GM20431 (cell line): ENCODE data around the gene BUB1.
"Not testable (repeated sequence)": the region's sequence is repeated elsewhere in the genome, so short reads cannot be mapped to it uniquely, and the experiment has no call there.

Experiments
- in situ Hi-C: fragments of 300-500 bp; cut with MseI, MboI; formaldehyde crosslinking; loops from one replicate; pipeline ENCODE4 v1.15.0; 2020; ENCODE audit warnings: low sequenced_read_pairs; ENCODE audit not compliant: unreplicated experiment

BUB1 gene

DNA sequence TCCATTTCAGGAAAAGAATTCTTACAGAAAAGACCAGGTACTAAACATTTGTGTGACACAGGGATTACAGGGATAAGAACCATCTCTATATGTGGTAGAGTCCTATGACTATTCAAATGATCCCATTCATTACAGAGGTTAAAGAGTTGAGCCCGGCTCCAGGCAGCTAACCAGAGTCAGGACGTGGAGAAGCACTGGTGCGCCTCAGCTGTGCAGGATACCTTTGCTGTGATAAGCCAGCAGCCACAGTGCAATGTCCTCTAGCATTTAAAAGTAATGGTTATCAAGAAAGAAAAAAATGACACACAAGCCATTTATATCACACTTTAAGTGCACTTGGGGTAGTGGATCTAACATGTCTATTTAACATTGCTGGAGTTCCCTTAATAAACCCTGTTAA, 17.3 kb downstream of the BUB1 start:
- in situ Hi-C loops: no loop called here

DNA sequence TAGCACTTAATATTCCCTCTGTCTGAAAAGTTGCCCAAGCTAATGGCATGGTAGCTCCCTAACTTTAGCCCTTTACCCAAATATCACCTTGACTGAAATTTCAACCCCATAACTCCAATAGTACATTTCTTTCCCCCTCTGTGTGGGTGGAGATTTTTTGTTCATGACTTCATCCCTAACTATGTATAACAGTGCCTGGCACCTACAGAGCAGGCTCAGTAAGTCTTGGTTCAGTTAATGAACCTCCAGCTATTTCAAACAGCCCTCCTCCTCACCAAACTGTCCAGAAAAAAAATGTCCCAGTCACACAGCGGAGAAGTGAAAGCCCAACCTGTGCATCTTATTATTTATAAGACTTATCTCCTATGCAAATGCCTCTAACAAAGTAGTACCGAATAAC, 18.6 kb downstream of the BUB1 start:
- in situ Hi-C loops: no loop called here

- in situ Hi-C loops: no loop called here
These were observed 20.0 kb downstream of the BUB1 start for GRCh38 chr2:110657724-110658305.

DNA sequence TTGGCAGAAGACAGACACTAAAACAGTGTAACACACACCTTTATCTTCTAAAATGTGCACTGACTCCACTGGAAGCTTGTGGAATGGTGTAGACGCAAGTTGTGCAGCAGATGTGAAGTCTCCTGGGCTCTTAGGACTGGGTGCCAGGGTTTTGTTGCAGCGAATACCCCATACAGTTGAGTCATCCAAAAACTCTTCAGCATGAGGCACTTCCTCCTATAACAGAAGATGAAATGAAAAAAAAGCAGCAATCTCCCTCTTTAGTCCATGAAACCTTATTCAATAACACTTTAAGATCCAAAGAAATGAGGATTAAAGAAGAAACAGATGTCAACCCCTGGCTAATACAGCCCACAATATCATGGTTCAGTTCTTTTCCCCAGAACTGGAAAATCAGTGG, 22.2 kb downstream of the BUB1 start:
- in situ Hi-C loops: no loop called here

- in situ Hi-C loops: no loop called here
These were observed 24.0 kb downstream of the BUB1 start for GRCh38 chr2:110653861-110654260.

DNA sequence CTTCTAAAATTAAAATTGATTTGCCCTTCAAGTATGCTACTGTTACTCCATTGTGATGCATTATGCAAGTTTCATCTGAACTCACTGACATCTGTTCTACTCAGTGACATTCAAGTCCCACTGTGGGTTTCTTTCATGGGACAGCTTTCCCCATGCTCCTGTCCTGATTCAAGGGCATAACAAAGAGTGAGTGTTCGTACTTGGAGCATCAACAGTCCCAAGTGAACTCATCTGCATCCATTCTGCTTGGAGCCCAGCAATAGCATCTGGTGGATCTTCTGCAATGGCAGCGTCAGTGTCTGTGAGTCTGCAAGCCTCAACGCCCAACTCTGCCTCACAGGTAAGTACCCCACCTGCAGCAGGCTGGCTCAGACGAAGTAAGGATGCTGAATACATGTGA, 27.5 kb downstream of the BUB1 start:
- in situ Hi-C loops: no loop called here

- in situ Hi-C loops: no loop called here
These were observed 30.1 kb downstream of the BUB1 start for GRCh38 chr2:110647777-110648176.

- in situ Hi-C loops: no loop called here
These were observed 32.2 kb downstream of the BUB1 start for GRCh38 chr2:110645616-110646015.

- in situ Hi-C loops: no loop called here
These were observed 33.5 kb downstream of the BUB1 start for GRCh38 chr2:110644357-110644756.

- in situ Hi-C loops: no loop called here
These were observed 35.5 kb downstream of the BUB1 start for GRCh38 chr2:110642360-110642759.

- in situ Hi-C loops: no loop called here
These were observed 37.9 kb downstream of the BUB1 start for GRCh38 chr2:110639972-110640371.

DNA sequence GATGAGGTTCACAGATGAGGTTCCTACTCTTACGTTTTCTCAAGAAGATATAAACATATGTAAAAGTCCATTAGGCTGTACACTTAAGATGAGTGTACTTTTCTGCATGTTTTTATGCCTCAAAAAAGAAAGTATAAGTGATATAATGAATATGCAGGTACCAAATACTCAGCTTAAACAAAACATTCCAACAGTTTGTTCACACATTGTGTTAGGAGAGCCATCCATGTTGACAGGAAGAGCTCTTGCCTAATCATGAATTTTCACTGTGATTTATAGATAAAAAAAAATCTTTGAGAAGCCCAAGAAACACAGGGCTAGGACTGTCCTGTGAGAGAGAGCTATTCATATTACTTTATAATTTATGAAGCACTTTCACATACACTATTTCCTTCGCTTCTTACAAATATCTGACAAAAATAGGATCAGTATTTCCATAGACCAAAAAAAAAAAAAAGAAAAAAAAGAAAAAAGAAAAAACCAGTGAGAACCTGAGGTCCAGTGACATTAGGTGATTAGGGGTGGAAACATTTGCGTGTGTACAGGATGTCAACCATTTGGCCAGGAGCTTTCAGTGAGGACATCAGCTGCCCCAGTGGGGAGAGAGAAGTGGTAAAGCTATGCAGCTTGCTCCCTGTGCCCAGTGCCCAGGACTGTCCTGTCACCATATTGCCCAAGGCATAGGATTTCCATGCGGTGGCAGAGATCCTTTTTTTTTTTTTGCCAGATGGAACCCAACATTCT, 38.7 kb downstream of the BUB1 start:
- in situ Hi-C loops: no loop called here

GRCh38 chr2:110638004-110638403, 39.9 kb downstream of the BUB1 start:
- in situ Hi-C loops: no loop called here

DNA sequence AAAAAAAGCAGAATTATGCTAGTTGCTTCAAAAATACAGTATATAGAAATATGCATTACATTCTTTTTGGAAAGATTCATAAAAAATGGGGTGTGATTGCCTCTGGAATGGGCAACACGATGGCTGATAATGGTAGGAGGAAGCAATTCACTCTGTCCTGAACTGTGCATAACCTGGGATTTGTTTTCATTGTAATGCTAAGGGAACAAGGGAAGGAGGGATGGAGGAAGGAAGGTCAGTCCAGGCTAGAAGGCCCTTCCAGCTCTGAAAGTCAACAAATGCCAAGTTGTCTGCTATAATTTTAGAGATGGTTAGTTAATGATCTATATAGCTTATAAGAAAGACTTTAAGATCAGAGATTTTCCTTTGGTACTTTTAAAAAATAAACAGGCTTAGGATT, 40.8 kb downstream of the BUB1 start:
- in situ Hi-C loops: no loop called here

DNA sequence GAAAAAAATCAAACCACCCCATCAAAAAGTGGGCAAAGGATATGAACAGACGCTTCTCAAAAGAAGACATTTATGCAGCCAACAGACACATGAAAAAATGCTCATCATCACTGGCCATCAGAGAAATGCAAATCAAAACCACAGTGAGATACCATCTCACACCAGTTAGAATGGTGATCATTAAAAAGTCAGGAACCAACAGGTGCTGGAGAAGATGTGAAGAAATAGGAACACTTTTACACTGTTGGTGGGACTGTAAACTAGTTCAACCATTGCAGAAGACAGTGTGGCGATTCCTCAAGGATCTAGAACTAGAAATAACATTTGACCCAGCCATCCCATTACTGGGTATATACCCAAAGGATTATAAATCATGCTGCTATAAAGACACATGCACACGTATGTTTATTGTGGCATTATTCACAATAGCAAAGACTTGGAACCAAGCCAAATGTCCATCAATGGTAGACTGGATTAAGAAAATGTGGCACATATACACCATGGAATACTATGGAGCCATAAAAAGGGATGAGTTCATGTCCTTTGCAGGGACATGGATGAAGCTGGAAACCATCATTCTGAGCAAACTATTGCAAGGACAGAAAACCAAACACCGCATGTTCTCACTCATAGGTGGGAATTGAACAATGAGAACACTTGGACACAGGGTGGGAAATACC, 41.8 kb downstream of the BUB1 start:
- in situ Hi-C loops: not testable (repeated sequence)

- in situ Hi-C loops: not testable (repeated sequence)
These were observed 50.5 kb downstream of the BUB1 start for GRCh38 chr2:110627348-110627747.

- in situ Hi-C loops: not testable (repeated sequence)
These were observed 58.4 kb downstream of the BUB1 start for GRCh38 chr2:110619326-110619939.

GRCh38 chr2:110613927-110614326, 63.9 kb downstream of the BUB1 start:
- in situ Hi-C loops: not testable (repeated sequence)

DNA sequence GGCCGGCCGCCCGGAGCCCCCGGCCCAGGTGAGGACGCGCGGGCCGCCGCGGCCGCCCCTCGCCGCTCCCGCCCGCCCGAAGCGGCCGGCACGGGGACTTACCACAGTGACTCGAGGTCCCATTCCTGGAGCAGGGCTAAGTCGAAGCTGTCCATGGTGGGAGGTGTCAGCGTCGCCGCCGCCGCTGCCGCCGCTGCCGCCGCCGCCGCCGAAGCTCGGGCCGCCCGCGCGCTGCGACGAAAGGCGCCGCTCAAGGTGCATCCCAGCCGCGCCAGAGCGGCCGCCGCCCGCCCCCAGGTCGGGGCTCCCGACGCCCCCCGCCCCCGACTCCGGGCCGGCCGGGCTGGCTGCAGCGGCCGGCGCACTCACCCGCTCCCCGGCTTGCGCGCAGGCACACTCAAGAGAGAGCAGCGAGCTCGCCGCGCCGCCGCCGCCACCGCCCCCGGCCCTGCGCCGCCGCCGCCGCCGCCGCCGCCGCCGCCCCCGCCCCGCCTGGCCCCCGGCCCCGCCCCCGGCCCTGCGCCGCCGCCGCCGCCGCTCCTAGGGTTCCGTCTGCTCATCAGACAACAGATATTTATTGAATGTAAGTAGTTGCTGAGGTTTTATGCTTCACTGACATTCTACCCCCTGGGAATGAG, 67.1 kb downstream of the BUB1 start:
- in situ Hi-C loops: not testable (repeated sequence)

DNA sequence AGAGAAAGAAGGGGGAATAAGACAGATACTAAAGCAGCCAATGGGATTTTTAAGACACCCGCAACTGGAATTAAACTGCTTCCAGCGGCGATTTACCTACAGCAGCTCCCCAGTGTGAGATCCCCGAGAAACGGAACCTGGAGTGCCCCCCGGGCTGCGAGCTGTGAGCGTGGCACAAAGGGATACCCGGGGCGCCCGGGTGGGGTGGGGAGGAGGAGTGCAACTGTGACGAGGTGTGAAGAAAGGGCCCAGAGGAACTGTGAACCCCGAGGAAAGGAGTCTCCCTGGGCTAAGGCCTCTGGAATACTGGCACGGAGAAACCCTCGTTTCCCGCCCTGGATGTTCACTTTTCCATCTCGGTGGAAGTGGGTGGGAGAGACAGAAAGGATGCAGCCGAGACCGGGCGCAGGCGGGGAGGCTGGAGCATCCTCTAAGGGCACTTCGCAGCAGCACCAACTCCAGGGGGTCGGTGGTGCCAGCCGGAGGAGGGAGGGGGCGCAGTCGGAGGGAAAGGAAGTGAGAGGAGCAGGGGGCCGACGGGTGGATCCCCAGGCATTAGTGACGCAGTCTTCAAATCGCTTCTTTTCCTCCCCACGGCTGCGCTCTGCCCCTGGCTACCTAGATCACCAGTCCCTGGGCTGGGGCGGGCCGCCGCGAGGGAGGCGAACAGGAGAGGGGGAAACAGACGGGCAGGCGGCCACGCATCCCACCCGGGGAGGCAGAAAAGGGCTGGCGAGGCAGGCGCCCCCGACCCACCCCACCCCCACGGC, 67.8 kb downstream of the BUB1 start:
- in situ Hi-C loops: not testable (repeated sequence)
